ENCODE results near the gene HCN4. TPM values are rescaled to one million over a fixed set of nuclear protein-coding genes. Genes with fewer than 3 reads are reported as not detected.

HCN4 gene
- total RNA-seq, 5 donors from 2014 or later (not counting 1 experiment from before 2014, with no cell fraction given): not detected

GRCh38 chr15:73389539-73389938 is 20.8 kb upstream of the HCN4 start:
- no peaks in the 10 kb centered on the region for H3K9me3 Mint-ChIP-seq
- peaks cover 0 to 34% of the 10 kb centered on the region in 2 experiments for H3K27me3 ChIP-seq (replicated peaks in 1 of 2; ENCODE audit: control insufficient read depth in 2 of 2, extremely low read depth in 1 of 2, insufficient read depth in 2 of 2, low read length in 1 of 2)
- H3K4me3 ChIP-seq (ENCODE audit: control insufficient read depth in 1 of 2, extremely low read depth in 1 of 2, low read length in 1 of 2): no peak overlapping the region
- ATAC-seq (replicated peaks in 1 of 4): no peak
- DNase-seq: no peak
- WGBS (ENCODE audit: insufficient coverage): 80% methylated on average over 1 of the region's 2 CpGs
- H3K36me3 Mint-ChIP-seq: no peaks in the 10 kb centered on the region
- no peaks in the 10 kb centered on the region for H3K9me3 ChIP-seq
- H3K36me3 ChIP-seq (ENCODE audit: control insufficient read depth in 2 of 2, extremely low read depth in 1 of 2, insufficient read depth in 1 of 2, low read length in 1 of 2): no peaks in the 10 kb centered on the region
- peaks cover 0 to 4% (median 0%) of the 10 kb centered on the region in 3 donors for H3K4me1 Mint-ChIP-seq
- H3K27me3 Mint-ChIP-seq: peaks cover 25 to 38% of the 10 kb centered on the region in 2 donors
- H3K27ac ChIP-seq (ENCODE audit: low read length): no peak overlapping the region
- CTCF ChIA-PET: interaction anchor here in 1 of 2 donors (0.6 kb wide), 1 partner anchor 90 kb away, joined by 3 read pairs; no protein-coding TSS in a partner anchor
- no peak overlapping the region for H3K27ac Mint-ChIP-seq
- no peak overlapping the region for H3K4me3 Mint-ChIP-seq
- POLR2A ChIA-PET: no interaction called here
- no peaks in the 10 kb centered on the region for H3K4me1 ChIP-seq (ENCODE audit: control insufficient read depth in 1 of 2, extremely low read depth in 1 of 2, insufficient read depth in 2 of 2, low read length in 2 of 2)

DNA sequence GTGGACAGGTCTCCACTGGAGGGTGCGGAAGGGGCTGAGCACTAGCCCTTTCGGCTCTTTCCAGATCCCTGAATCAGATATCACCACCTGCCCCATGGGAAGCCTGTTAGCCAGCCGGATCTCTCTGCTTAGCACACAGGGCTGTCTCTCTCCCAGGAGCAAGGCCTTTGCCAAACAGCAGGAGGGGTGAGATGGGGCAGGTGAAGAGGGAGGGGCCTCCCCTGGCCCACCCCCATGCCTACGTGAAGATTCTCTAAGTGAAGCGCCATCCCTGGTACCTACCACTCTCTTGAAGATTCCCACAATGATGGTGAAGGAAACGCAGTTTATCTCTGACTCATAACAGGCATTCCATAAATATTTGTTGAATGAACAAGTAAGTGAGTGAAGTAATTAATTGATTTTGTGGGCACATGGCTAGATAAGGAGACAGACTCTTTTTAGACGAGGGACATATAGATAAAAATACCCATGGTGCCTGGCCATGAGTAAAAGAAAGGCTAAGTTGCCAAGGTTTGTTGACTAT is 19.6 kb upstream of the HCN4 start:
- H3K4me1 Mint-ChIP-seq: peaks cover 0 to 4% (median 0%) of the 10 kb centered on the region in 3 donors
- ATAC-seq (replicated peaks in 1 of 4): no peak
- no peaks in the 10 kb centered on the region for H3K9me3 ChIP-seq
- POLR2A ChIA-PET: no interaction called here
- H3K9me3 Mint-ChIP-seq: no peaks in the 10 kb centered on the region
- no peaks in the 10 kb centered on the region for H3K36me3 Mint-ChIP-seq
- H3K27me3 Mint-ChIP-seq: peaks cover 25 to 36% of the 10 kb centered on the region in 2 donors
- H3K36me3 ChIP-seq (ENCODE audit: control insufficient read depth in 2 of 2, extremely low read depth in 1 of 2, insufficient read depth in 1 of 2, low read length in 1 of 2): no peaks in the 10 kb centered on the region
- H3K27me3 ChIP-seq (replicated peaks in 1 of 2; ENCODE audit: control insufficient read depth in 2 of 2, extremely low read depth in 1 of 2, insufficient read depth in 2 of 2, low read length in 1 of 2): peaks cover 0 to 29% of the 10 kb centered on the region in 2 experiments
- DNase-seq: no peak
- H3K27ac Mint-ChIP-seq: no peak overlapping the region
- 80% methylated on average over 1 of the region's 7 CpGs for WGBS (ENCODE audit: insufficient coverage)
- CTCF ChIA-PET: no interaction called here
- H3K4me3 Mint-ChIP-seq: no peak overlapping the region
- H3K27ac ChIP-seq (ENCODE audit: low read length): no peak overlapping the region
- no peak overlapping the region for H3K4me3 ChIP-seq (ENCODE audit: control insufficient read depth in 1 of 2, extremely low read depth in 1 of 2, low read length in 1 of 2)
- H3K4me1 ChIP-seq (ENCODE audit: control insufficient read depth in 1 of 2, extremely low read depth in 1 of 2, insufficient read depth in 2 of 2, low read length in 2 of 2): no peaks in the 10 kb centered on the region

DNA sequence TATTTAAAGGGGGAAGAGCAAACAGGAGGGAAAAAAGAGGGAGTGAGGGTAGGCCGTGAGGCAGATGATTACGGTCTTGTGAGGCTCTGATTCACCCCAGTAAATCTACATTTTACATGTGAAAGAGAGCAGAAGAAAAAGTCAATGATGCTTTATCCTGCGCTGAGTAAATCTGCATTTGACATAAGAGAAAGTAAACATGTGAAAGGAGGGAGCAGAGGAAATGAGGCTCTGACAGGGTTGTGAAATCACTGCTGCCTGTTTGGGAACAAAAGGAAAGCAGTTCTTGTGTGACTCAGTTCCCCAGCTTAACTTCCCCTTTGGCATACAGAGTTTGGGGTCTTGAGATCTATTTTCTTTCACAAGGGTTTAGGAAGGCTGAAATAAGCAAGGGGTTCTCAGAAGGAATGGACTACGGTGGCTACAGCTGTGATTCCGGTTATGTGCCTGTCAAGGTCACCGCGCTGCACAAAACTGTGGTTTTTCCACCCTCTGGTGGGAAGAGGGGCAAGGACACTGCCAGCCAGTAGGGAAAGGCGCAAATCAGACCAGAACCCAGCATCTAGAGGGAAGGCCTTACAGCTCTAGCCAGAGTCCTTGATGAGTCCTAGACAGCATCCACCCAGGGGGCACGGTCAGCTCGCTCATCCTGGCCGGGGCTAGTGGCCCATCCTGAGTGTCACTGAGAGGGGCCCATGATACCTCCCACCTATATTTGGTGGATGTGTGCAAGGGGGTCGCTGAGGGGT is 18.9 kb upstream of the HCN4 start:
- POLR2A ChIA-PET: no interaction called here
- 76% methylated on average over 6 of the region's 12 CpGs for WGBS (ENCODE audit: insufficient coverage)
- Histone ChIP-seq H3K27me3 (replicated peaks in 1 of 2; ENCODE audit: control insufficient read depth in 2 of 2, extremely low read depth in 1 of 2, insufficient read depth in 2 of 2, low read length in 1 of 2) (peaks cover 0 to 27% of the 10 kb centered on the region in 2 experiments), H3K4me1 (ENCODE audit: control insufficient read depth in 1 of 2, extremely low read depth in 1 of 2, insufficient read depth in 2 of 2, low read length in 2 of 2) (no peaks in the 10 kb centered on the region), H3K4me3 (ENCODE audit: control insufficient read depth in 1 of 2, extremely low read depth in 1 of 2, low read length in 1 of 2) (no peak overlapping the region), H3K27ac (ENCODE audit: low read length) (no peak overlapping the region), H3K9me3 (no peaks in the 10 kb centered on the region), H3K36me3 (ENCODE audit: control insufficient read depth in 2 of 2, extremely low read depth in 1 of 2, insufficient read depth in 1 of 2, low read length in 1 of 2) (no peaks in the 10 kb centered on the region)
- no peak overlapping the region for H3K27ac Mint-ChIP-seq
- DNase-seq (no peak), ATAC-seq (replicated peaks in 1 of 4) (no peak)
- no peak overlapping the region for H3K4me3 Mint-ChIP-seq
- H3K27me3 Mint-ChIP-seq: peaks cover 29 to 38% of the 10 kb centered on the region in 2 donors
- peaks cover 0 to 3% (median 0%) of the 10 kb centered on the region in 3 donors for H3K9me3 Mint-ChIP-seq
- CTCF ChIA-PET: no interaction called here
- H3K4me1 Mint-ChIP-seq: peaks cover 0 to 4% (median 0%) of the 10 kb centered on the region in 3 donors
- H3K36me3 Mint-ChIP-seq: no peaks in the 10 kb centered on the region

DNA sequence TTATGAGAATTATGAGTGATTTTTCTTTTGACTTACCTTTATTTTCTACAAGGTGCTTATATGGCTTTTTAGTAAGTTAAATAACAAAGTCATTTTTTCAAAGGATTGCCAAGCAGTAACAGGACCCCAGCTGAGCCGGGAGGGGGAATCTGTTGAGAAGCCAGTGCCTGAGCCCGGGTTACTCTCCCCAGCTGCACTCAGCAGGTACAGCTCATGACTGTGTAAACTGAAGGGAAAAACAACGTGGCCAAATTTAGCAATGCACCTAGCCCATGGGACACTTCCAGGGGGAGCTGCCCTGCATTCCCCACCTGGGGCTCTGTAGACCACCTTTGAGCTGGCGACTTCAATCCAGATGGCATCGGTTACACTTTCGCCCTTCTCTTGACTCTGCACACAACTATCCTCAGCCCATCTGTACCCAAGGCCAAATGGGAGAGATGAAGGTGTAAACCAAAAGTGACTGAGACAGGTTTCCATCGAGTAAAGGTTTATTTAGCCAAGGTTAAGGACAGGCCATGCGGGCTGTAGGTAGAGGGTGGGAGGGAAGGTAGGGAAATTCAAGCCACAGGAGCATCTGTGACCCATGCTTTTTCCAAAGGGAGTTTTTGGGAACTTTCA is 18.2 kb upstream of the HCN4 start:
- peaks cover 30 to 37% of the 10 kb centered on the region in 2 donors for H3K27me3 Mint-ChIP-seq
- H3K36me3 ChIP-seq (ENCODE audit: control insufficient read depth in 2 of 2, extremely low read depth in 1 of 2, insufficient read depth in 1 of 2, low read length in 1 of 2): no peaks in the 10 kb centered on the region

DNA sequence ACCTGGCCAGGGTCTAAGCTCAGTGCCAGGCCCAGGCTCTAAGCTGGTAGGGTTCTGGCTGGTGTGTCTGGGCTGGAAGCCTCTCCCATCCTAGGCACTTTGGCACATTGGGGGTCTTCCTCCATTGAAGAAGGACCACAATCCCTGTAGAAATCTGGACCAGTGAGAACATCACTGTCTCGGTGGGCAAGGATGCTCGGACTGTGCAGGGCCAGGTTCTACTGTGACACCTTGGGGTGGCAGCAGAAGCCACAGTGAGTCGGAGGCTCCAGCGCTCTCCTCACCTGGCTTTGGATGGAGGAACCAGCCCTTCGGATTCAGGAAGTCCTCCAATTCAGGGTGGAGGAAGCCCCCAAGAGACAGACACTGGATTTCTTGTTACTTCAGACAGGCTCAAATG is 17.5 kb upstream of the HCN4 start:
- 87% methylated on average over 4 of the region's 5 CpGs for WGBS (ENCODE audit: insufficient coverage)
- DNase-seq: no peak
- POLR2A ChIA-PET: no interaction called here
- ATAC-seq (replicated peaks in 1 of 4): no peak
- Histone ChIP-seq H3K9me3 (no peaks in the 10 kb centered on the region), H3K27ac (ENCODE audit: low read length) (no peak overlapping the region), H3K27me3 (replicated peaks in 1 of 2; ENCODE audit: control insufficient read depth in 2 of 2, extremely low read depth in 1 of 2, insufficient read depth in 2 of 2, low read length in 1 of 2) (peaks cover 0 to 36% of the 10 kb centered on the region in 2 experiments), H3K4me3 (ENCODE audit: control insufficient read depth in 1 of 2, extremely low read depth in 1 of 2, low read length in 1 of 2) (no peak overlapping the region), H3K4me1 (ENCODE audit: control insufficient read depth in 1 of 2, extremely low read depth in 1 of 2, insufficient read depth in 2 of 2, low read length in 2 of 2) (no peaks in the 10 kb centered on the region), H3K36me3 (ENCODE audit: control insufficient read depth in 2 of 2, extremely low read depth in 1 of 2, insufficient read depth in 1 of 2, low read length in 1 of 2) (no peaks in the 10 kb centered on the region)
- Mint-ChIP-seq H3K4me3 (no peak overlapping the region), H3K9me3 (peaks cover 6 to 10% (median 7%) of the 10 kb centered on the region in 3 donors), H3K4me1 (peaks cover 0 to 4% (median 0%) of the 10 kb centered on the region in 3 donors), H3K27me3 (peaks cover 30 to 37% of the 10 kb centered on the region in 2 donors), H3K27ac (no peak overlapping the region), H3K36me3 (peaks cover 4% of the 10 kb centered on the region)
- CTCF ChIA-PET: no interaction called here

More for the DNA sequence above, 18.2 kb upstream of the HCN4 start:
- Histone ChIP-seq H3K9me3 (no peaks in the 10 kb centered on the region), H3K4me1 (ENCODE audit: control insufficient read depth in 1 of 2, extremely low read depth in 1 of 2, insufficient read depth in 2 of 2, low read length in 2 of 2) (no peaks in the 10 kb centered on the region), H3K27ac (ENCODE audit: low read length) (no peak overlapping the region), H3K27me3 (replicated peaks in 1 of 2; ENCODE audit: control insufficient read depth in 2 of 2, extremely low read depth in 1 of 2, insufficient read depth in 2 of 2, low read length in 1 of 2) (peaks cover 0 to 33% of the 10 kb centered on the region in 2 experiments), H3K4me3 (ENCODE audit: control insufficient read depth in 1 of 2, extremely low read depth in 1 of 2, low read length in 1 of 2) (no peak overlapping the region)
- H3K9me3 Mint-ChIP-seq: peaks cover 0 to 3% (median 0%) of the 10 kb centered on the region in 3 donors
- no peak for ATAC-seq (replicated peaks in 1 of 4)
- no peak overlapping the region for H3K4me3 Mint-ChIP-seq
- CTCF ChIA-PET: no interaction called here
- H3K36me3 Mint-ChIP-seq: no peaks in the 10 kb centered on the region
- H3K27ac Mint-ChIP-seq: no peak overlapping the region
- POLR2A ChIA-PET: no interaction called here
- DNase-seq: no peak
- peaks cover 0 to 4% (median 0%) of the 10 kb centered on the region in 3 donors for H3K4me1 Mint-ChIP-seq
- 54% methylated on average over 5 of the region's 8 CpGs for WGBS (ENCODE audit: insufficient coverage)

DNA sequence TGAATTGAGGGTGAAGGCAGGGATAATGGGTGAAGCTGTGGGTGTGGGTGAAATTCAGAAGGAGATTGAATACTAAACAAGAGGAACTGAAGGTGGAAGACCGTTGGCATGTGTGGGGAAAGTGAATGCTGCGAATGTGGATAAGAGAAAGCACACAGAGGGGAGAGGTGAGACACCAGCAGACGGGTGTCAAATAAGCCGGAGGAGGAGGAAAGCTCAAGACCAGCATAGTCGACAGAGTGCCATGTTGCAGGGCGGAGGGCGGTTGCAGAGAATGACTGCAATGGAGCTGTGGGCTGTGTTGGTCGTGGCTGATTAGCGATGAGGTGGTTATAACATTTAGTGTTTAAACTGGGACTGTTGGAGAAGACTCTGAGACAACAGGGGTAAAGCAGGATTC is 16.4 kb upstream of the HCN4 start:
- DNase-seq: no peak
- CTCF ChIA-PET: no interaction called here

More for the DNA sequence above, 16.4 kb upstream of the HCN4 start:
- peaks cover 0 to 37% of the 10 kb centered on the region in 2 experiments for H3K27me3 ChIP-seq (replicated peaks in 1 of 2; ENCODE audit: control insufficient read depth in 2 of 2, extremely low read depth in 1 of 2, insufficient read depth in 2 of 2, low read length in 1 of 2)
- POLR2A ChIA-PET: no interaction called here
- H3K4me1 Mint-ChIP-seq: peaks cover 0 to 4% (median 0%) of the 10 kb centered on the region in 3 donors
- peaks cover 40 to 48% of the 10 kb centered on the region in 2 donors for H3K27me3 Mint-ChIP-seq
- no peak for ATAC-seq (replicated peaks in 1 of 4)
- no peak overlapping the region for H3K27ac ChIP-seq (ENCODE audit: low read length)
- H3K4me3 ChIP-seq (ENCODE audit: control insufficient read depth in 1 of 2, extremely low read depth in 1 of 2, low read length in 1 of 2): no peak overlapping the region
- H3K27ac Mint-ChIP-seq: no peak overlapping the region
- H3K36me3 ChIP-seq (ENCODE audit: control insufficient read depth in 2 of 2, extremely low read depth in 1 of 2, insufficient read depth in 1 of 2, low read length in 1 of 2): no peaks in the 10 kb centered on the region
- no peak overlapping the region for H3K4me3 Mint-ChIP-seq
- no peaks in the 10 kb centered on the region for H3K4me1 ChIP-seq (ENCODE audit: control insufficient read depth in 1 of 2, extremely low read depth in 1 of 2, insufficient read depth in 2 of 2, low read length in 2 of 2)
- no peaks in the 10 kb centered on the region for H3K9me3 ChIP-seq
- peaks cover 4% of the 10 kb centered on the region for H3K36me3 Mint-ChIP-seq
- peaks cover 10 to 19% (median 15%) of the 10 kb centered on the region in 3 donors for H3K9me3 Mint-ChIP-seq
- 79% methylated on average over 9 of the region's 9 CpGs for WGBS (ENCODE audit: insufficient coverage)

All from T-cell (primary cell).